ENCODE data around the gene CENPX. TPM values are rescaled to one million over a fixed set of nuclear protein-coding genes. Genes with fewer than 3 reads are reported as not detected.

Gene CENPX
- total RNA-seq, 1 donor from 2014 or later, result 61.3 TPM

DNA sequence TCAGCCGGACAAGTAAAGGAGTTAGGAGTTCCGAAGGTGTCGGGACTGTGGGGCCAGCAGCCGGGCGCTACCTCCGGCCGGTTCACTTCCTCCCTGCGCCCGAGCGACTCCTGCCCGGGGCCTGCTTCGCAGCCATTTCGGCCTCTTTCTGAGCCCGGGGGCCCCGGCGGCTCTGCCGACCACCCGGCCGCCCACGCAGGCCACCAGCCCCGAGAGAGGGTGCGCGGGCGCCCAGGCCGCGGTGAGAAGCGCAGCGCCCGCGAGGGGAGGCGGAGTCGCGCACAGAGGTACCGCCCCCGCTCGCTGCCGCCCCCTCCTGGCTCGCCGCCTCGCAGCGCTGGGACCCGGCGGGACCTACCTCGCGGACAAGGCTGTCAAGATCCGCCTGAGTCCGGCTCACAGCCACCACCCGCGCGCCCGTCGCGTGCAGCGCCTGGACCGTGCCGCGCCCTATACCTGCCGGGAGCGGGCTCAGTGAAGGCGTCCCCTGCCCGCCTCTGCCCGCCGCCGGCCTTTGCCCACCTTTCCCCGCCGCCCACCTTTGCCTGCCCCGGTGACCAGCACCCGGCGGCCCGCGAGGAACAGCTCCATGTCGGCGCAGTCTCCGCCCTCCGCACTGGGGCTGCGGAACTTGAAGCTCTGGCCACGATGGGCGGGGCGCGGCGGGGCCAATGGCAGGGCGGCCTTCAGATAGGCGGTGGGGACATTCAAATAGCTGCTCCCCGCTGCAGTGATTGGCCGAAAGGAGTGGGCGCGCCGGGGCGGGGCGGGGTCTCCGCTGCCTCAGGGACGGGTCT lies 14.6 kb upstream of the CENPX start, which contains the start of gene DCXR:
DCXR (minus strand) TSS at position 606 of the 797 bp plus-strand sequence; CDS start at position 591, 15 bp downstream.
- TF ChIP-seq, protein P1, sequence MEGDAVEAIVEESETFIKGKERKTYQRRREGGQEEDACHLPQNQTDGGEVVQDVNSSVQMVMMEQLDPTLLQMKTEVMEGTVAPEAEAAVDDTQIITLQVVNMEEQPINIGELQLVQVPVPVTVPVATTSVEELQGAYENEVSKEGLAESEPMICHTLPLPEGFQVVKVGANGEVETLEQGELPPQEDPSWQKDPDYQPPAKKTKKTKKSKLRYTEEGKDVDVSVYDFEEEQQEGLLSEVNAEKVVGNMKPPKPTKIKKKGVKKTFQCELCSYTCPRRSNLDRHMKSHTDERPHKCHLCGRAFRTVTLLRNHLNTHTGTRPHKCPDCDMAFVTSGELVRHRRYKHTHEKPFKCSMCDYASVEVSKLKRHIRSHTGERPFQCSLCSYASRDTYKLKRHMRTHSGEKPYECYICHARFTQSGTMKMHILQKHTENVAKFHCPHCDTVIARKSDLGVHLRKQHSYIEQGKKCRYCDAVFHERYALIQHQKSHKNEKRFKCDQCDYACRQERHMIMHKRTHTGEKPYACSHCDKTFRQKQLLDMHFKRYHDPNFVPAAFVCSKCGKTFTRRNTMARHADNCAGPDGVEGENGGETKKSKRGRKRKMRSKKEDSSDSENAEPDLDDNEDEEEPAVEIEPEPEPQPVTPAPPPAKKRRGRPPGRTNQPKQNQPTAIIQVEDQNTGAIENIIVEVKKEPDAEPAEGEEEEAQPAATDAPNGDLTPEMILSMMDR (IDR thresholded peaks at IDR 0.05; ENCODE audit: insufficient read depth, low read length, poor library complexity, severe bottlenecking), result peak; percentile 49
- peak; percentile 87 for DNase-seq (ENCODE audit: low read depth)

DNA sequence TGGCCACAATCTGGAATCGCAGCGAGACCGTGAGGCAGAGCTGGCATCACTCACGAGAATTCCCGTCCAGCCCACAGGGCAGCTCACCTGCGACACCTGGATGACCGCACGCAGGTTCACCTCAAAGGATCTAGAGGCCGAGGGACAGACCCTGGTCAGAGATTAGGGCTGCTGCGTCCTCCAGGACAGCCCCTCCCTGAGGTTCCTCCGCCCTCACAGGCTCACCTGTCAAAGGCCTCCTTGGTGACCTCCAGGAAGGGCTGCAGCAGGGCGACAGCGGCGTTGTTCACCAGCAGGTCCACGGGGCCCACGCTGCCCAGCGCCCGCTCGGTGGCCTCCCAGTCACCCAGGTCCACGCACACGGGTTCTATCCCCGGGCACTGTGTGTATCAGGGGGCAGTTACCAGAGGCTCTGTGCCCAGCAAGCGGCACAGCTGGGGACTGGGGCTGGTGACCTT lies 14.0 kb upstream of the CENPX start:
- TF ChIP-seq, protein P1 (IDR thresholded peaks at IDR 0.05; ENCODE audit: insufficient read depth, low read length, poor library complexity, severe bottlenecking), result no peak
- Histone ChIP-seq H3K36me3 (ENCODE audit: control insufficient read depth, insufficient read depth, low read length) (no peaks in the 10 kb centered on the region), H3K27me3 (ENCODE audit: control insufficient read depth, insufficient read depth, low read length) (peaks cover 3% of the 10 kb centered on the region), H3K4me3 (ENCODE audit: low read depth, low read length) (peak overlapping the region; percentile 45)
- DNase-seq (ENCODE audit: low read depth), result no peak

More for the DNA sequence above, 14.6 kb upstream of the CENPX start, which contains the start of gene DCXR:
- H3K36me3 ChIP-seq (ENCODE audit: control insufficient read depth, insufficient read depth, low read length), result no peaks in the 10 kb centered on the region
- H3K27me3 ChIP-seq (ENCODE audit: control insufficient read depth, insufficient read depth, low read length), result peaks cover under 1% of the 10 kb centered on the region
- peak within 1 kb of the TSS; percentile 45 for H3K4me3 ChIP-seq (ENCODE audit: low read depth, low read length)

DNA sequence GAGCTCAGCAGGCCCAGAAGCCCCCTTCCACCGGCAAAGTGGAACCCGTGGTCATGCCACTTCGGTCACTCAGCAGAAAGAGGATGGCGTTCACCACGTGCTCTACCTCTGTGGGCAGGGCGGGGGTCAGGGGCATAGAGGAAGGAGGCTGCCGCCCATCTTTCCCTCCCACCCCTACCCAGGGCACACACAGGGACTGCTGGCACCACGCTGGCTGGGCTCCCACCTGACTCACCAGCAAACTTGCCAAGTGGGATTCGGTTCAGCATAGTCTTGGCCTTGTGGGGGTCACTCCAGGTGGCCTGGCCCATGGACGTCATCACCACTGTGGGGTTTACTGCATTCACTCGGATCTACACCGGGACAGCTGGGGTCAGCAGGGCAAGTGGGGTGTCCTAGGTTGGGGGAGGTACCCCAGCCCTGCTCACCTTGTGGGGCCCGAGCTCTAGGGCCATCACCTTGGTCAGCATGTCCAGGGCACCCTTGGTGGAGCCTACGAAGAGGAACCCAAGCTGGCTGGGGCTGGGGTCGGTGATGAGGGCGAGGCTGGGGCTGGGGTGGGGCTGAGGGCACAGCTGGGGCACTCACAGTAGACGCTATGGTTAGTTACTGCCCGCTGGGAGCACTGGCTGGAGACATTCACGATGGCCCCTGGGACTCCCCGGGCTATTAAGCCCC lies 13.4 kb upstream of the CENPX start:
- no peaks in the 10 kb centered on the region for H3K36me3 ChIP-seq (ENCODE audit: control insufficient read depth, insufficient read depth, low read length)
- H3K4me3 ChIP-seq (ENCODE audit: low read depth, low read length), result no peak overlapping the region
- peaks cover 3% of the 10 kb centered on the region for H3K27me3 ChIP-seq (ENCODE audit: control insufficient read depth, insufficient read depth, low read length)
- TF ChIP-seq, protein P1 (IDR thresholded peaks at IDR 0.05; ENCODE audit: insufficient read depth, low read length, poor library complexity, severe bottlenecking), result no peak
- no peak for DNase-seq (ENCODE audit: low read depth)

DNA sequence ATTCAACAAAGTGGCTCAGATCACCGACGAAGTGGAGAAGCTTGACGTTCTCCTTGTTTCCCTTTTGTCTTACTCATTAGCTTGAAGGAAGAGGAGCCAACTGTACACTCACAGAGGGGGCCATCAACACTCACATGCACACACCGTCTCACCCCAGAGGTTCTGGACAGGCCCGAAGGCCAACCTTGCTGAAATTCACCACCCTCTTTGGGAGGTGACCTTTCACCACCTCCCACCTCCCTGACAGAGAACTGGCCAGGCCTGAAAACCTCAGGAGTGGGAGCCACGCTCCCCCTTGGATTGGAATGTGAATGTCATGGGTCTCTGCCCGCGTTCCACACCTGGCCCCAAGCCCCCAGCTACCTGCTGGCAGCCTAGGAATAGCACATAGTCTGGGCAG lies 12.8 kb upstream of the CENPX start:
- DNase-seq (ENCODE audit: low read depth), result no peak
- TF ChIP-seq, protein P1 (IDR thresholded peaks at IDR 0.05; ENCODE audit: insufficient read depth, low read length, poor library complexity, severe bottlenecking), result no peak
- Histone ChIP-seq H3K4me3 (ENCODE audit: low read depth, low read length) (no peak overlapping the region), H3K36me3 (ENCODE audit: control insufficient read depth, insufficient read depth, low read length) (no peaks in the 10 kb centered on the region), H3K27me3 (ENCODE audit: control insufficient read depth, insufficient read depth, low read length) (peaks cover 3% of the 10 kb centered on the region)

DNA sequence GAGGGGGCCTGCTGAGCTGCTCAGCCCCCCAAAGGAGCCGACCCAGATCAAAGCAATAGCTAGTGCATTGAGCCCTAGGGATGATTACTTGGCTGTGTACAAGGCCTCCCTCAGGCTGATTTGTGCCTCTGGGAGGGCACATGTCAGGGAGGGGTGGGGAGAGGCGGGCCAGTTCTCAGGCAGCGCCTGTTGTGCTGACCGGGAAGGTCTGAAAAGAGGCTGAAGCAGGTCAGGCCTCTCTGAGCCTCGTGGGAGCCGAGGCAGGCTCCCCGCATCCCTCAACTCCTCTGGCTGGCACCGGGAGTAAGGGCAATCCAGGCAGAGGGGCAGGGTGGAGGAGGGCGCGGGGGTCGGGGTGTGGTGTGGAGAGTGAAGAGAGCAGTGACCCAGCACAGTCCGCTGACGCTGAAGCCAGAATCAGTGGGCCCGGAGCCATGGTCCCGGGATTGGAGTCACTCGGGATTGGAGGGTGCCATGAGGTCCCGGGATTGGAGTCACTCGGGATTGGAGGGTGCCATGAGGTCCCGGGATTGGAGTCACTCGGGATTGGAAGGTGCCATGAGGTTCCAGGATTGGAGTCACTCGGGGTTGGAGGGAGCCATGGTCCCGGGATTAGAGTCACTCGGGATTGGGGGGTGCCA lies 11.8 kb upstream of the CENPX start:
- DNase-seq (ENCODE audit: low read depth), result no peak
- Histone ChIP-seq H3K4me3 (ENCODE audit: low read depth, low read length) (no peak overlapping the region), H3K36me3 (ENCODE audit: control insufficient read depth, insufficient read depth, low read length) (no peaks in the 10 kb centered on the region), H3K27me3 (ENCODE audit: control insufficient read depth, insufficient read depth, low read length) (peaks cover 3% of the 10 kb centered on the region)
- TF ChIP-seq, protein P1 (IDR thresholded peaks at IDR 0.05; ENCODE audit: insufficient read depth, low read length, poor library complexity, severe bottlenecking), result no peak
